BE2C (cell line): ENCODE data around the gene PXK.
"Not testable (repeated sequence)": the region's sequence is repeated elsewhere in the genome, so short reads cannot be mapped to it uniquely, and the experiment has no call there.

Experiments
- DNase-seq: peaks from one replicate; pipeline ENCODE4 v3.0.0-alpha.2; 2020
- H3K27me3 ChIP-seq: fragments of 250-450 bp; sonication (Bioruptor Pico); 2 replicates; pipeline ENCODE4 v1.5.1; 2020; ENCODE audit warnings: mild to moderate bottlenecking
- H3K36me3 ChIP-seq: fragments of 250-450 bp; sonication (Bioruptor Pico); 2 replicates; pipeline ENCODE4 v1.5.1; 2020; ENCODE audit warnings: mild to moderate bottlenecking
- H3K4me1 ChIP-seq: fragments of 250-450 bp; sonication (Bioruptor Pico); 2 replicates; pipeline ENCODE4 v1.5.1; 2020
- H3K4me3 ChIP-seq: 2 replicates; pipeline ENCODE4 v1.5.1; 2011; ENCODE audit warnings: low read depth, low read length
- H3K9me3 ChIP-seq: fragments of 250-450 bp; sonication (Bioruptor Pico); 2 replicates; pipeline ENCODE4 v1.5.1; 2020
- TF ChIP-seq, protein P1 (sequence below): IDR thresholded peaks from 2 replicates; pipeline ENCODE4 v1.5.1; 2012; ENCODE audit warnings: mild to moderate bottlenecking, low read depth, low read length

PXK gene

DNA sequence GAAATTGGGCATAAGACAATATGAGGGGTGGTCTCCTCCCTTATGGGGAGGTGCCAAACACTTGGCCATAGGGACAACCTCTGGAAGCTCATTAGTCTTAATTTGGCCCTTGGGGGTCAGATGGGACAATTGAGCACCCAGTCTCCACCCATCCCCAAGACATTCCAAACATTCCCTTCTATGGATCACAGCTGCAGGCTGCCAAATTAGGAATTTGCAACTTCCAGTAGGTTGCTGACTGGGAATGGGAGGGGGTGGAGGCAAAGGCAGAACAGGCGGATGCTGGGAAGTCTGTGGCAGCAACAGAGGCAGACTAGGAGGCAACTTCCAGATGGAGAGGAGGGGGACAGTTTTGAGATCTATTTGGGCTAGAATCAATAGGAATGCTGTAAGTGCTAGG, 102.3 kb downstream of the PXK start:
- Histone ChIP-seq H3K9me3 (no peaks in the 10 kb centered on the region), H3K4me1 (no peaks in the 10 kb centered on the region), H3K36me3 (peaks cover 3% of the 10 kb centered on the region; the same call in 1 of the 2 replicates), H3K4me3 (no peak overlapping the region), H3K27me3 (no peaks in the 10 kb centered on the region)
- DNase-seq: no peak
- TF ChIP-seq, protein P1, sequence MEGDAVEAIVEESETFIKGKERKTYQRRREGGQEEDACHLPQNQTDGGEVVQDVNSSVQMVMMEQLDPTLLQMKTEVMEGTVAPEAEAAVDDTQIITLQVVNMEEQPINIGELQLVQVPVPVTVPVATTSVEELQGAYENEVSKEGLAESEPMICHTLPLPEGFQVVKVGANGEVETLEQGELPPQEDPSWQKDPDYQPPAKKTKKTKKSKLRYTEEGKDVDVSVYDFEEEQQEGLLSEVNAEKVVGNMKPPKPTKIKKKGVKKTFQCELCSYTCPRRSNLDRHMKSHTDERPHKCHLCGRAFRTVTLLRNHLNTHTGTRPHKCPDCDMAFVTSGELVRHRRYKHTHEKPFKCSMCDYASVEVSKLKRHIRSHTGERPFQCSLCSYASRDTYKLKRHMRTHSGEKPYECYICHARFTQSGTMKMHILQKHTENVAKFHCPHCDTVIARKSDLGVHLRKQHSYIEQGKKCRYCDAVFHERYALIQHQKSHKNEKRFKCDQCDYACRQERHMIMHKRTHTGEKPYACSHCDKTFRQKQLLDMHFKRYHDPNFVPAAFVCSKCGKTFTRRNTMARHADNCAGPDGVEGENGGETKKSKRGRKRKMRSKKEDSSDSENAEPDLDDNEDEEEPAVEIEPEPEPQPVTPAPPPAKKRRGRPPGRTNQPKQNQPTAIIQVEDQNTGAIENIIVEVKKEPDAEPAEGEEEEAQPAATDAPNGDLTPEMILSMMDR: no peak

DNA sequence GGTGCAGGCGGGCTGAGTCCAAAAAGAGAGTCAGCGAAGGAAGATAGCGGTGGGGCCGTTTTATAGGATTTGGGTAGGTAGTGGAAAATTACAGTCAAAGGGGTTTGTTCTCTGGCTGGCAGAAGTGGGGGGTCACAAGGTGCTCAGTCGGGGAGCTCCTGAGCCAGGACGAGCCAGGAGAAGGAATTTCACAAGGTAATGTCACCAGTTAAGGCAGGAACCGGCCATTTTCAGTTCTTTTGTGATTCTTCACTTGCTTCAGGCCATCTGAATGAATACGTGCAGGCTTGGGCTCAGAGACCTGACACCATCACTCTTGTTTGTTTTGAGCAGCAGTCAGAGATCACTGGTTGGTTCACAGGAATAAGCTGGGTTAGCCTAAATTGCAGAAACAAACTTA, 104.6 kb downstream of the PXK start:
- not testable (repeated sequence) for H3K9me3 ChIP-seq, H3K4me3 ChIP-seq, DNase-seq, H3K27me3 ChIP-seq, H3K36me3 ChIP-seq, H3K4me1 ChIP-seq

DNA sequence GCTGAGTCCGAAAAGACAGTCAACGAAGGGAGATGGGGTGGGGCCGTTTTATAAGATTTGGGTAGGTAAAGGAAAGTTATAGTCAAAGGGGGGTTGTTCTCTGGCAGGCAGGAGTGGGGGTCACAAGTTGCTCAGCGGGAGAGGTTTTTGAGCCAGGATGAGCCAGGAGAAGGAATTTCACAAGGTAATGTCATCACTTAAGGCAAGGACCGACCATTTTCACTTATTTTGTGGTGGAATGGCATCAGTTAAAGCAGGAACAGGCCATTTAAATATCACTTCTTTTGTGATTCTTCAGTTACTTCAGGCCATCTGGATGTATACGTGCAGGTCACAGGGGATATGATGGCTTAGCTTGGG, 108.3 kb downstream of the PXK start:
- not testable (repeated sequence) for H3K4me3 ChIP-seq, H3K9me3 ChIP-seq, H3K36me3 ChIP-seq, H3K4me1 ChIP-seq, H3K27me3 ChIP-seq, DNase-seq

DNA sequence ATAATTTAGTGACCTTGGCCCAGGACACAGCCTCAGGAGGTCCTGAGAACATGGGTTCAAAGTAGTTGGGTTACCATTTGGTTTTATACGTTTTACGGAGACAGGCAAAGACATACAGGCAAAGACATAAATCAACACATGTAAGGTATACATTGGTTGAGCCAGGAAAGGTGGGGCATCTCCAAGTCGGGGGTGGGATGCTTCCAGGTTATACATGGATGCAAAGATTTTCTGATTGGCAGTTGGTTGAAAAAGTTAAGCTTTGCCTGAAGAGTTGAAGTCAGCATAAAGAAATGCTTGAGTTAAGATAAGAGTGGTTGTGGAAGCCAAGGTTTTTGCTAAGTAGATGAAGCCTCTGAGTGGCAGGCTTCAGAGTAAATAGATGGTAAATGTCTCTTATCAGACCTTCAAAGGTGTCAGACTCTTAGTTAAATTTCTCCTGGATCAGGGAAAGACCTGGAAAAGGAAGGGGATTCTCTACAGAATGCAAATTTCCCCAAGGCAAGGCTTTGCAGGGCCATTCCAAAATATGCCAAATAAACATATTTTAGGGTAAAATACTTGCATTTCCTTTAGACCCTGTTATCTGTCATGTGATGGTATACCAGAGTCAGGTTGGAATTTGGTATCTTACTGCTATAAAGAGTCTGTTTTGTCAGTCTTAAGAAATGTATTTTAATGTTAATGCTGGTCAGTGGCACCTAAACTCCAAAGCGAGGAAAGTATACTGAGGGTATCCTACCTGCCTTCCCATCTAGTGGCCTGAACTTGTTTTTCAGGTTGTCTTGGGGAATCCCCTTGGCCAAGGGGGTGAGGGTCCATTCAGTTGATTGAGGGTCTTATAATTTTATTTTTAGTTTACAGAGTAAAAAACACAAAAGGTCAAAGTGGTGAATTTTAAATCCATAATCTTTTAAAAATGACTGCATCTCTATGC, 109.1 kb downstream of the PXK start:
- TF ChIP-seq, protein P1: no peak
- Histone ChIP-seq H3K4me1 (no peaks in the 10 kb centered on the region), H3K9me3 (no peaks in the 10 kb centered on the region), H3K27me3 (no peaks in the 10 kb centered on the region), H3K36me3 (no peaks in the 10 kb centered on the region), H3K4me3 (no peak overlapping the region)
- no peak for DNase-seq

DNA sequence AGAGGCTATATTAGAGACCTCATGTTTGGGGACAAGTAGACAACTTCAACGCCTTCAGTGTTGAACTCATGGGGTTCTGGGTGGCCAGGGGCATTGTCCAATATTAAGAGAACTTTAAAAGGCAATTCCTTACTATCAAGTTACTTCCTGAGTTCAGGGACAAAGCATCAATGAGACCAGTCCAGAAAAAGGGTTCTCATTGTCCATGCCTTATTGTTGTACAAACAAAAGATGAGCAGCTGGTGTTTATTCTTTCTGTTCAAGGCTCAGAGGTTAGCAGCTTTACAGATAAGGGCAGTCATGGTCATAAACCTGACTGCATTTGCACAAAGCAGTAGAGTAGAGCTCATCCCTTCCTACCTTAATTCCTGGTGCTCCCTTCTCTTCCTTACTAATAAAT, 119.5 kb downstream of the PXK start:
- H3K4me1 ChIP-seq: no peaks in the 10 kb centered on the region
- H3K36me3 ChIP-seq: no peaks in the 10 kb centered on the region
- H3K27me3 ChIP-seq: no peaks in the 10 kb centered on the region
- DNase-seq: no peak
- TF ChIP-seq, protein P1: no peak
- H3K4me3 ChIP-seq: no peak overlapping the region
- H3K9me3 ChIP-seq: no peaks in the 10 kb centered on the region

DNA sequence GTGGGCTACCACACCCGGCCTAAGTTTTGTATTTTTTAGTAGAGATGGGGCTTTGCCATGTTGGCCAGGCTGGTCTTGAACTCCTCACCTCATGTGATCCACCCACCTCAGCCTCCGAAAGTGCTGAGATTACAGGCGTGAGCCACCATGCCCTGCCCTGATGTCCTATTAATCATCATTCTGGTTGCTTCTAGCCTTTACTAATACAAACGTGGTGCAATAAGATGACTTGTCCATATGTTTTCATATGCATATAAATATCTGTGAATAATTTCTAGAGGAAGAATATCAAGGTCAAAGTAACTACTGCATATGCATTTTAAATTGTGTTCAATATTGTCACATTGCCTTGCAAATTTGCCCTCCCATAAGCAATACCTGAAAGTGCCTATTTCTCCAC, 126.5 kb downstream of the PXK start:
- H3K27me3 ChIP-seq: no peaks in the 10 kb centered on the region
- H3K36me3 ChIP-seq: no peaks in the 10 kb centered on the region
- no peak for DNase-seq
- TF ChIP-seq, protein P1: no peak
- no peaks in the 10 kb centered on the region for H3K9me3 ChIP-seq
- H3K4me1 ChIP-seq: no peaks in the 10 kb centered on the region
- no peak overlapping the region for H3K4me3 ChIP-seq

DNA sequence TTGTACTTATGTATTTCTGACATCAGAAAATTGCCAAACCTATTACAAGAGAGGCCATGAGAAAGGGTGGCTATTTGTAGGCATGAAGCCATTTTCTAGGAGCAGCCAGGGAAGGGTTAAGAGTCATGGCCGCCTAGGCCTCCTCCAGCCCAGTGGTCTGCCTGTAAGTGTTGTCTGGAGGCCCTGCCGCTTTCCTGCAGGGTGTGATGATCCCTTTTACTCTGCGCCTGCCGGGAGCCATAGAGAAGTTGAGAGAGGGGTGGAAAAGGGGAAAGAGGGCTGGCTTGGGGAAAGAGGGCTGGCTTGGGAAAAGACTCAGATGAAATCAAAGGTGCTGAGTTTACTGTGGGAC, 130.1 kb downstream of the PXK start:
- Histone ChIP-seq H3K4me3 (no peak overlapping the region), H3K4me1 (no peaks in the 10 kb centered on the region), H3K27me3 (no peaks in the 10 kb centered on the region), H3K9me3 (no peaks in the 10 kb centered on the region), H3K36me3 (no peaks in the 10 kb centered on the region)
- DNase-seq: no peak
- TF ChIP-seq, protein P1: no peak
